Dermis microvascular lymphatic vessel endothelial cell (primary cell): Measurements from ENCODE around the gene BTBD16. TPM values are rescaled to one million over a fixed set of nuclear protein-coding genes. Genes with fewer than 3 reads are reported as not detected.

ENCODE experiments used
- DNase-seq, 2 donors: peaks; one replicate each; pipeline versions ENCODE4 v3.0.0 to v3.0.0-alpha.2; 2010; ENCODE audit warnings: low read depth in 2 of 2
- total RNA-seq: library from RNA; depleted of rRNA; stranded (reverse); fragments of >200 nt; gene quantifications from 2 replicates; pipeline ENCODE4 v1.2.1, GENCODE V29; 2014

Gene BTBD16
- total RNA-seq, 1 donor from 2014 or later = under 0.01 TPM

DNA sequence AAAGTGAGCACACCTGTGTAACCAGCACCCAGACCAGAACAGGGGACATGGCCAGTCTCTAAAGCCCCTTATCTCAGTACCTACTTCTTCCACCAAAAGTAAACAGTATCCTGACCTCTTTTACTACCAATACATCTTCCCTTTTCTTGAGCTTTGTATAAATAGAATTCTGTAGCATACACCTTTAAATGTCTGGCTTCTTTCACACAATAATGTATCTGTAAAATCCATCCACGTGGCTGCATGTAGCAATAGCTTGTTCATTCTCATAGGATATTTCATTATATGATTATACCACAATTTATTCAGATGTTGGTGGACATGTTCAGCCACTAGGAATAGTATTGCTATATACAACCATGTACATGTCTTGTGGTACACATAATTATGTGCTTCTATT is 40.6 kb downstream of the BTBD16 start:
- no peak for DNase-seq

DNA sequence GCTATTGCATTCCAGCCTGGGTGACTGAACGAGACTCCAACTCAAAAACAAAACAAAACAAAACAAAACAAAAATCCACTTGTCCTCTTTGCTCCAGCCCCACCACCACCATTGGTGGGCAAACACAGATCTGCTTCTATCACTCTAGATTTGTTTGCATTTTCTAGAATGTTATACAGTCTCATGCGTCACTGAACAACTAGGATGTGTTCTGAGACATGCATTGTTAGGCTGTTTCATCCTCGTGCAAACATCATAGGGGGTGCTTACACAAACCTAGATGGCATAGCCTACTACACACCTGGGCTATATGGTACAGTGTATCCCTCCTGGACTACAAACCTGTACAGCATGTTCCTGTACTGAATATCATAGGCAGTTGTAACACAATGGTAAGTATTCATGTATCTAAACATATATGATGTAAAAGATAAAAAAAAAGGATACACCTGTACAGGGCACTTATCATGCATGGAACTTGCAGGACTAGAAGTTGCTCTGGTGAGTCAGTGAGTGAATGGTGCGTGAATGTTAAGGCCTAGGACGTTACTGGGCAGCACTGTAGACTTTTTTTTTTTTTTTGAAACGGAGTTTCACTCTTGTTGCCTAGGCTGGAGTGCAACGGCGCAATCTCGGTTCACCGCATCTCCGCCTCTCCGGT is 45.3 kb downstream of the BTBD16 start:
- no peak for DNase-seq

DNA sequence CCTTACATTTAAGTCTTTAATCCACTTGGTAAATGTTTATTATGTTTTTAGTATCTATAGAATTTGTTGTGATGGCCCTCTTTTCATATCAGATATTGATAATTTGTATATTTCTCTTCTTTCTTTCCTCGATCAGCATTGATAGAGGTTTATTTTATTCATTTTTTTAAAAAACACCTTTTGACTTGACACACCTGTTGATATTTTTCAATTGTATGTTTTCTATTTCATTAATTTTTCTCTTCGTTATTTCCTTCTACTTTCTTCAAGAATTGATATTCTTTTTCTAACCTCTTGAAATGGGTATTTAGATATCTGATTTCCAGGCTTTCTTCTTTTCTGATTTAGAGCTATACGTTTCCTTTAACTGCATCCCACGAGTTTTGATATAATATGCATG is 50.9 kb downstream of the BTBD16 start:
- DNase-seq = no peak

DNA sequence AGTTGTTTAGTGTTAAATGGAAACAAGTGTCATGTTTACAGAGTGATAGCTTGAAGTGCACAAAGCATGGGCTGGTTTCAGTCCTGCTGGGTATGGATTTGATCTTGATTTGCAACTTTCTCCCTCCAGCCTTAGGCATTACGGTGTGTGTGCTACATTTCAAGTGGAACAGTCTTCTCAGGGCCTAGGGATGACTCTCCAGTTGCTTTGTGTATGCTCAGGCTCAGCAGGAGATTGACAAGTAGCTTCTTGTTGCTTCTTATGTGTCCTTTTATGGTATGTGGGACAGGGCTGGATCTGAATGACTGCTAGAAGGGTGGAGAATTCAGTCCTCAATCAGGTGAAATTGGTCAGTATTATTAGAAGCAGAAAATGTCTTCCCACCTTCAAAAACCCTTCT is 52.1 kb downstream of the BTBD16 start:
- DNase-seq = no peak

DNA sequence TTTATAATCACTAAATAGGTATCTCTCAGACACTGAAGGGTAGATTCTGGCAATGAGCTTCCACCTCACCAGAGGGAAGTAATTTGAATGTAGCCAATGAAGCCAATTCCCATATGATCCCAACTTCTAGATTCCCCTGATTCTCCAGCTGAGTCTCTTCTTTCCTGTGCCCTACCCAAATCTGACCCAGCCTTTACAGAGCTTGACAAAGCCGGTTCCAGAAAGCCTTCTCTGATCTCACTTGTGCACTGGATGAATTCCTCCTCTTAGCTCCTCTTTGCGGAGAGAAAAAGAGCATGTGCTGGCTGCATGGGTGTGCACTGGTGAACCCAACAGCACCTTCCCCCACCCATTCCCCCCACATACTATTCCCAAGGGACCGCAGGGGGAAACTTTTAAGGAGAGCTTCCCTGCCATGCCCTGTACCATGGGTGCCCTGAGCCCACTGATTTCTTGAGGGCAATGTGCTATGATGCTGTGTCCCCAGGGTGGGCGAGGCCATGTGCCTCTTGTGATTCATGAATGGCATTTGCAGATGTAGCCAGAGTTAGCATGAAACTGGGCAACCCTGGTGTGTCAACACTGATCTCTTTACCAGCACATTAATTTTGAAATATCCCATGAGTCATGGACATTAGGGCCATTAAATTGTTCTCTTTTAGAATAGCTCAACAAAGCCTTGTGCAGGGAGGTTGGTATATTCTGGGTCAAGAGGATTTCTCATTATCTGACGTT is 53.0 kb downstream of the BTBD16 start:
- DNase-seq = no peak

DNA sequence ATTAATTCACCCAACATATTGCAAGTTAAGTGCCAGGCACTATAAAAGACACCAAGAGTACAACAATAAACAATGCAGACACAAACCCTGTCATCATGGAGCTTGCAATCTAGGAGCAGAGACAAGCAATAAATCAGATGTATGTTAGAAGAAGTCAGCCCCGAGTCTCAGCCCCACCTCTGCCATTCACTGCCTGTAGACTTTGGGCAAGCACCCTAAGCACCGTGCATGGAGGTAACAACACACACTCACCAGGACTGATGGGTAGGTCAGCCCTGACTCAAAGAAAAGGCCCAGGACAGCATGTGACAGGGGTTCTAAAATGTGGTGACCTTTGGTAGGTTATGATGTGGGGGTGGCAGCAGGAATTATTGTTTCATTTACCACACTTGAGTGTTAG is 54.1 kb downstream of the BTBD16 start:
- no peak for DNase-seq

DNA sequence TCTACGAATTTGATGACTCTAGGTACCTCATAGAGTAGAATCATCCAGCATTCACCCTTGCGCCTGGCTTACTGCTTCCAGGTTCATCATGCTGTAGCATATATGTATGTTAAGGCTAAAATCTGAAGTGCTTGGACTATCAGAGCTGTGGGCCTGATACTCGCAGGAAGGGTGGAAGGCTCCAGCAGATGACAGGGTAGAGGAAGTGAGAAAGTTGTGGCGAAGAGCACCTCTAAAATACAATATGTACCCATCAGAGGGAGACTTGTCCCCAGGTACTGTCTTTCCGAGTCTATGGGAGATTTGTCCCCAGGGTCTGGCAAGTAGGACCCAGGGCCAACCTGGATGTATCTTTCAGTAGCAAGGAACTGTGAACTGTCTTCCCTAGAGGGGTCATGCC is 55.3 kb downstream of the BTBD16 start:
- no peak for DNase-seq

DNA sequence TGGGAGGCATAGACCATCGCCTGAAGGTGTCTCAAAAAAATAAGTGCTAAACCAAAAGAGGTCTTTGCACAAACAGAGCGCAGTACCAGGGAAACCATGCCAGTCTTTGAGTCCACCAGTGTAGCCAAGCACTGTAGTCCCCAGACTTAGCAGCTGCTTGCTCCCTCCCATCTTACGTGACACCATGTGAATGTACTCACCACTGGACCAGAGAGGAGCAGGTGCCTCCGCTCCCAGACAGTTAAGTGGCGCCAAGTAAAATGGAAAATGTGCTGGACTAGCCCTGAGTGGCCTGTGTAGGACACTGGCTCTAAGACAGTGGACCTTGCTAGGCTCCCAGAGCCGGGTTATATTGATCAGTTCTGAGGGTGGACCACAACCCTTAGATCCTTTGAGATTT is 55.7 kb downstream of the BTBD16 start:
- DNase-seq = no peak

DNA sequence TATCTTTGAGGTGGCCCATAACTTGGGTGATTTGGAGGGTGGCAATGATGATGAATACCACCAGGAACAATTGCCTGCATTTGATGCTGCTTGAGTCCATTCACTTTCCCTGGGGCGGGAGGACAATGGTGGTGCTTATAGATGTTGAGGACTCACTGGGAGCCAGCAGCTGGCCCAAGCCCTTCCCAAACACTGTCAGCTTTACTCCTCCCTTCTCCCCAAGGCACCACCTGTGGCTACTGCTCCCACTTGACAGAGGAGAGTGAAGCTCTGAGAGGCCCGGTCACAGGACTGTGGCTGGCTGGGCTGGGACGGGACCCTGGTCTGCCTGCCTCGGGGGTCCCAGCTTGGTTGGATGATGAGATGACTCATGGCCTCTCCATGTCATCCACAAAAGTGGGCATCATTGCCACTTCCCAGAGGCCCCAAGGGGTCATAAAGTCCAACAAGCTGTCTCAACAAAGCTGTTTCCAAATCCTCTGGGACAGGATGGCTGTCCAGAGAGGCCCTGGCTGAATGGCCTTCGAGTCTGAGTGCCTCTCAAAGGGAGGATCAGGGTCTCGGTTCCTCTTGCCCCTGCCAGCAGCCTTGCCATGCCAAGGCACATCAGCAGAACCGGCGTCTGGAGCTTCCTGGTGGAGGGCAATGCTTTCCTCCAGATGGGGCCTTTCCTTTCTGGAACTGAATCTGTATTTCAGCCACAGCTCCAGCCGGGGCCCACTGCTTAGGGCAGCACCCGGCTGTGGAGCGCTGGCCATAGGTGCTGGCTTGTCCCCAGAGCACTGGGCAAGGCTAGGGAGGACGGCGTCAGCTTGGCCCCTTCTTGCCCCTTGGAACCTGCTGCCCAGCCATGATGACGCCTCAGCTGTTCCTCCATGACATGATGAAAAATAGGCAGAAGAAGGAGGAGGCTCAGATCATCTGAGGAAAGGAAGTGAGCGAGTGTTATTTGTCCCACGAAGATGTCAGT is 56.4 kb downstream of the BTBD16 start:
- no peak for DNase-seq

DNA sequence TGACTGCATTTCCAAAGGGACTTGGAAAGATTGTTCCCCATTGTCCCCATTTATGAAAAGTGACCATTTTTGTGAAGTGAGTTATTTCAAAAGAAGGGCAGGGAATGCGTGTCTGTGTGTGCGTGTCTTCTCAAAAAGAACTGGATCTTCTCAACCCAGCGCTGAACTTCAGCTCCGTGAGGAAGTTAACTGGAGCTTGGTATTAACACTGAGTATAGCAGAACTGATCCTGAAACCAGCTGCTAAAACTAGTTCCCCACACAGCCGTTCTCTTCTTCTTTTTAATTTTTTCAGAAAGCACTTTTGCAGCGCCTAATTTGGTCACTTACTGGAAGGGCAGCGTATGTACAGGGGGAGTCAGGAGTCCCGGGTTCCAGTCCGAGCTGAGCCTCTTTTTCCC is 57.6 kb downstream of the BTBD16 start:
- DNase-seq = no peak

DNA sequence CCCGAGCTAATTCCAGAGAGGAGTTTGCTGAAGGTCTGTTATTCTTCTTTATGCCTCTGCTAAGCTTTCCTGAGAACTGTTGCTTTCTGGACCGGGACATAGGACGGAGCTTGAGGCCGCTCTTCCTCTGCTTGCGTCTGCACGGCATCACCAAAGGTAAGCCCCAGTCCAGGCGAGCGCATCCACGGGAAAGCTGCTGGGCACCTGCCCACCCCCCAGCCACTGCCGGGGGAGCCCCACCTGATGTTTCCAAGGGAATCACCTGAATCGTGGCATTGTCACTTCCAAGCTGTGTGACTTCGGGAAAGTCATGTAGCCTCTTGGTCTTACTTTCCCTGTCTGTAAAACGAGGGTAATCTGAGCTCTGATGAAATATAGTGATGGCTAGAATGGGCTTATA is 58.3 kb downstream of the BTBD16 start:
- DNase-seq = no peak

DNA sequence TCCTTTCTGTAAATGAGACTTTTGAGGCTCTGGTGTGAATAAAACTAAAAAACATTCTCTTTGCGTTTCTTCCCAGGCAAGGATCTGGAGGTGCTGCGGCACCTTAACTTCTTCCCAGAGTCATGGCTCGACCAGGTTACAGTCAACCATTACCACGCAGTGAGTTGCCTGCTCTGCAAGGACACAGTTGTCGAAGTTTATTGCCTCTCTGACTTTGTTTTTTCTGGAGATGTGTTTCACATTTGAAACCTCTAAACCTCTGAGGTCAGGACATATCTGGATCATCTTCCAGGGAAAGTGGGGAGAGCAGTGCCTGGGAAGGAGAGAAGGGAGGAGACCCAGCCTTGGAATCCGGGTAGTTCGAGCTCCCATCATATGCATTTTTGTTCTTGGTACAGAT is 60.0 kb downstream of the BTBD16 start:
- DNase-seq = no peak

DNA sequence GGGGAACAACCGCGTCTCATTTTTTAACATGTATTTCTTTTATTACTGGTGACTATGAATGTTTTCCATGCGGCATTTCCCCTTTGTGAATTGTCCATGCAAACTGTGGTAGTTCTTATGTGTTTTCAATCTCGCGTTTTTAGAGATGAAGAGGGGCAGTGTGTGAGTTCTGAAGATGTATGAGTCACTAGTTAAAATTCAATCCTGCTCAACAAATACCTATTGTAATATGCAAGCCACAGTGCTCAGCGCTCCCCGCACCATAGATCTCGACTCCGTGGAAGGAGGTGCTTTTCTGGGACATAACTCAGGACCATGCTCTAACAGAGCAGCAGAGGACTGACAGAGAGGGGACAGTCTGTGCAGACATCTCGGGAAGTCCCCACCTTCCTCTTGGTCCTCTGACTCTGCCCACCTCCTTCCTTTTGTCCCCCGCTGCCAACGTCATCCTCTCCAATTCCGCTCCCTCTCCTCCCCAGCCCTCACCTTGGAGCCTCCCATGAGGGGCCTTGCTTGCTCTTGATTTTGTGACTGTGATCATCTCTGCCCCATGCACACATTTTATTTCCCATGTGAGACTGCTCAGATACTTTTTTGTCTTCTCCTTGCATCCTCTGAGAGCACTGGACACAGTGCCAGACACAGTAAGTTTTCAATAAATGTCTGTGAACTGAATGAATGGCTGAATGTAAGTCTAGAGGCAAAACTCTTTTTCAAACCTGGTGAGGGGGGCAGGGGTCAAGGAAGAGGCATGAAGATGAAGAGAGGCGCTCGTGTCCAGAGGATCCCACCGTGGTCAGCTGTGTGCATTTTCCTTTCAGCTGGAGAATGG is 60.7 kb downstream of the BTBD16 start:
- no peak for DNase-seq

DNA sequence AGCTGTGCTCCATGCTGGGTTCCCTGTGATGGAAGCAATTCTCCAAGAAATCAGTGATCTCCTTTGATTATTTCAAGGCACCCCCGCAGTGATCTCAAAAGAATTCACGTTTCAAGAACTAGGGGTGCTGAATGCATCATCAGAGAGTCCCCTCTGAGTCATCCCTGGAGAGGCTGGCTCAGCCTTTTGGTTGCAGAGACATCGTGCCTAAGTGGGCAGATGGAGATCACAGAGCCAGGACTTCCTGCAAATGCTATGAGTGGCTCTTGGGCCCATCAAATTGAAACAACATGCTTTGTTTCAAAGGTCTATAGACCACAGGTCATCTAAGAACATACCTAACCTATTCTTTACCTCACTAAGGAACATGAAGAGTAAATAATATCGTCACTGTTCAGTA is 61.9 kb downstream of the BTBD16 start:
- no peak for DNase-seq

DNA sequence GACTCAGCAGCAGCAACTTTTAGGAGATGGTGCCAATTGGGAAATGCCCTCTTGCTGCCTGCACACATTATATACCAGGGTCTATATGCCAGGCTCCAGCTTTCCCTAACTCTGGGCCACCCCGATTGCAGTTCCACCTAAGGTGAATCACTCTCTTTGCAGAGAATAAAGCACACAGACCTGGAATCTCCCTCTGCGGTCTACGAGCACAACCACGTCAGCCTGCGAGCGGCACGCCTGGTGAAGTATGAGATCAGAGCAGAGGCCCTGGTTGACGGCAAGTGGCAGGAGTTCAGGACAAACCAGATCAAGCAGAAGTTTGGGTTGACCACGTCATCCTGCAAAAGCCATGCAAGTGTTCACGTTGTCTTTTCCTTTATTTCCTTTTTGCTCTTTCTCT is 65.2 kb downstream of the BTBD16 start:
- DNase-seq = no peak

DNA sequence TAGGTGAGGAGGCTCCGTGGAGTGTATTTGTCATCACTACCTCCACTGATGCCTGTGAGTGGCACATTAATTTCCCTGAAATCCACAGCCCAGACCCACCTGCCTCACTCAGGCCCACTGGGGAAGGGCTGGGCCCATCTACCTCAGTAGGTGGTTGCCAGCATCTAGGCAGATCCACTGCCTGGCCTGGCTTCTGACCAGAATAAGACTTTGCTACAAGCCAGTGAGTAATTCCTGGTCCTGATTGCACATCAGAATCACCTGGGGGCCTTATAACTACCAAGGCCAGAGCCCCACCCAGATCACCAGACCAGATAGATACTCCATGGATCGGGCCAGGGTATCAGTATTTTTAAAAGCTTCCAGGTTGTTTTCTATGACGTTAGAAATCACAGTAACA is 65.9 kb downstream of the BTBD16 start:
- no peak for DNase-seq

DNA sequence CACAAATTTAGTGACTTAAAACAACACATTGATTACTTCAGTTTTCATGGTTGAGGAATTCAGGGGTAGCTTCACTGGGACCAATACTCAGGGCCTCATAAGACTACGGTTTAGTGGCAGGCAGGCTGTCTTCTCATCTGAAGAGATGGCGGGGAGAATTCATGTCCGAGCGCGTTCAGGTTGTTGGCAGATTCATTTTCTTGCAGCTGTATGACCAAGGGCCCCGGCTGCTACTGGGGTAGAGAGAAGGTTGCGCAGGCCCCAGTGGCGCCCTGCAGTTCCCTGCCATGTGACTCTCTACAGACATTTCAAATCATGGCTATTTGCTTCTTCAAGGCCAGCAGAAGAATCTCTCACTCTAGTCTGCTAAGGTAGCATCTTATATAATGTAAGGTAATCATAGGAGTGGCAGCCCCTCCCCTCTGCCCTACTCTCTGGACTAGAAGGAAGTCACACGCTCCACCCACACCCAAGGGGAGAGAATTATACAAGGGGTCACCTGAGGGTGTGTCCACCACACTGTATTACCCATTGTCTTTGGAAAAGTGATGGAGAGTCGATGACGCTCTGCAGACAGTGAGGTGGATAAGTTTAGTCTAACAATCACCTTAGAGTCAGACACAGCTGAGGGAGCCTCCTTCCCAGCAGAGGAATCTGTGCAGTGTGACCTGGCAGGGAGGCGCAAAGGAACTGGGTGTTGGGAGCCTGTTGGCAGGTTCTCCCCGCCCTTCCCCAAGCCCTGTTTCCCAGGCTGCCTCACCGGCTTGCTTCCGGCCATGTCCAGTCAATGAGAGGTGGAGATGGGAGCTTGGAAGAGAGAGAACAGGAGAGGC is 67.7 kb downstream of the BTBD16 start:
- DNase-seq = no peak

DNA sequence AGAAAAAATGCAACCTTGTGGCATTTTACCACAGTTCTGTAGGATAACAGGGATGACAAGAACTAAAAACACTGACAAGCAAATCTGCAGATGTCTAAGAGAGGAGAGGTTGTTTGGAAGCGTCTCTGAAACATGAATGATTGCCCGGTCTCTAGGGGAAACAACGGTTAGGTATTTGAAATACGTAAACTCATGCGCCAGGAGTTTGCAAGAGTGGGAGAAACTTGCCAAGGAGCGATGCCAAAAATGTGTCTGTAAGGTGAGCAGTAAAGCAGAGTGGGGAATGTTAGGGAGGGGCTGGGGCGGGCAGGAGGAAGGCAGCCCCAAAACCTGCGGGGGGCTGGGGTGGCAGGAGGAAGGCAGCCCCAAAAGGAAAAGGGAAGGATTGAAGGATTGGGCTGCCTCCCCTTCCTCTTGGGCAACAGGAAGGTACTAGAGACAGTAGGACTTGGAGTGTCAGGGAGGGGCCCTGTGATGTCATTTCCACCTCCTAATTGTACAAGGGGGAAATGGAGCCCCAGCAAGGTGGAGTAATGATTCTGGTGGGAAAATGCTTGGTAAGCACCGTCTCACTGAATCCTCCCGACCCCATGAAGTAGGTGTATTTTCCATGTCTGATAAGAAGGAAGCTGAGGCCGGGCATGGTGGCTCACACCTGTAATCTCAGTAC is 70.2 kb downstream of the BTBD16 start:
- DNase-seq = no peak

DNA sequence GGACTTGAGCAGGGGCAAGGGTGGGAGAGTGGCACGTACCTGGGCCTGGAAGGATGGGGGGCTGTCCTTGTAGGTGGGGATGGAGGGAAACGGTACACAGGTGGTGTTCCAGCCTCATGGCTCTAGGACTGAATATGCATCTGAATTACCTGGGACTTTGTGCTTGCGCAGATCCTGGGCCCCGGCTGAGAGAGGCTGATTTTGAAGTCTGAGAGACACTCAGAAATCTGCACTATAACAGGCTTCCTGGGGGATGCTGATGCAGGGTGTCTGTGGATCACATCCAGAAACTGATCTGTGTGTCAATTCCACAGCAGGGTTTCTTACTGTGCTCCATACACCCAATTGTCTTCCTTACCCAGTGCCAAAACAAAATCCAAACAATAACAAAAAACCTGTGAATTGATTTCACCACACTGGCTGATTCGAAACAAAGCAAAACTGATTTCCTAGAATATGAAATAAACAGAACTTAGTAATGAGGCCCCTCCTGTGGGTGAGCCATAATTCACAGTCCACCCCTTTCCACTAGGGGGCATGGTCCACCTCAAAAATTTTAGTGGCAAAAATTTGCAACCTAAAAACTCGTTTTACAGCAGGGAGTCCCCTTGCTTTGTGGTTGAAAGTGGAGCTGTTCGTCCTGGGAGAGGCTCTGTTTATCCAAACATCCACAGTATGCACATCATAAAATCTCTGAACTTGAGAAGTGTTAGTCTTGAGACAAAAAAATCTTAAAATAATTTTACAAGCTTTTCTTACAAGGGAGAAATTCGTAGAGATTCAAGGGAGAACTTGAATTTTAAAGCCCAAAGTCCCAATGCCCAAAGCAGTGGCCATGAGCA is 71.4 kb downstream of the BTBD16 start:
- DNase-seq = peak; percentile 30 to 61
